ENCODE measurements around the gene LCE1A.

The LCE1A gene

GRCh38 chr1:152870831-152871730, 43.8 kb downstream of the LCE1A start:
- peak; percentile 32 for DNase-seq (ENCODE audit: low spot score)

GRCh38 chr1:152871731-152872126, 44.5 kb downstream of the LCE1A start:
- DNase-seq (ENCODE audit: low spot score): no peak

- DNase-seq (ENCODE audit: low spot score): no peak
These were observed 46.2 kb downstream of the LCE1A start for GRCh38 chr1:152873495-152873894.

GRCh38 chr1:152876827-152877226, 49.6 kb downstream of the LCE1A start:
- no peak for DNase-seq (ENCODE audit: low spot score)

Measured in hepatic stellate cell (primary cell).